Measurements from ENCODE around the gene TESMIN. TPM values are rescaled to one million over a fixed set of nuclear protein-coding genes. Genes with fewer than 3 reads are reported as not detected.

Gene TESMIN
- polyA plus RNA-seq, 3 donors = 1.9 to 2.6 (median 2.5) TPM

DNA sequence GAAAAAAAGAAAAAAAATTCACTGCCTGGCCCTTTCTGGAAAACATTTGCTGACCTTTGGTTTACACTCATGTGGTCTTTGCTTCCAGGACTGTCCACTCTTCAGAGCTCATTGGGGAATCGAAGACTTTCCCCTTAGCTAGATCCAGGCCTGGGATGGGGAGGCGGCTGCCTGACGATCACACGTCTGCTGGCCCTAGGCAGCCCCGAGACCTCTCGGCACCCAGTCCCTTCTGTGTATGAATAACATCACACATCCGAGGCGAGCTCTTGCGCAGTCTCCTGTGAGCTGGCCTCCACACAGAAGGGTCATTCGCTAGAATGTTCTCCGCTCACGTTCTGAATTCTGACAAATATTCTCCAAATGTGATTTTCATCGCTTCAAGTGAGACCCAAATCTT is 92.7 kb downstream of the TESMIN start:
- no peaks in the 10 kb centered on the region for H3K79me2 ChIP-seq (ENCODE audit: insufficient read depth, low read length)
- no peaks in the 10 kb centered on the region for H3K9me3 ChIP-seq (replicated peaks in 1 of 2; ENCODE audit: control insufficient read depth in 1 of 2, insufficient read depth in 1 of 2, low read length in 2 of 2)
- H3K4me3 ChIP-seq (replicated peaks in 1 of 3; ENCODE audit: low read depth in 2 of 3, low read length in 3 of 3) = no peak overlapping the region
- 94% methylated on average over 12 of the region's 13 CpGs for WGBS (ENCODE audit: insufficient coverage)
- no peak overlapping the region for H3K4me2 ChIP-seq (replicated peaks; ENCODE audit: extremely low read depth, low read length, poor library complexity, severe bottlenecking)
- no peak overlapping the region for H3K9ac ChIP-seq (ENCODE audit: insufficient read depth, low read length, poor library complexity, severe bottlenecking)
- no peaks in the 10 kb centered on the region for H3K27me3 ChIP-seq (ENCODE audit: control insufficient read depth in 2 of 2, insufficient read depth in 2 of 2, low read length in 2 of 2)
- H4K20me1 ChIP-seq (ENCODE audit: insufficient read depth, low read length) = no peaks in the 10 kb centered on the region
- no peaks in the 10 kb centered on the region for H3K36me3 Mint-ChIP-seq
- H3K9me3 Mint-ChIP-seq = peaks cover 0 to 14% (median 2%) of the 10 kb centered on the region in 7 donors
- no peaks in the 10 kb centered on the region for H3K4me1 Mint-ChIP-seq
- H3K4me1 ChIP-seq (ENCODE audit: control insufficient read depth in 1 of 2, insufficient read depth in 2 of 2, low read length in 2 of 2) = no peaks in the 10 kb centered on the region
- no peaks in the 10 kb centered on the region for H3K36me3 ChIP-seq (replicated peaks in 1 of 2; ENCODE audit: control insufficient read depth in 1 of 2, insufficient read depth in 2 of 2, low read length in 2 of 2)
- H3K27me3 Mint-ChIP-seq (ENCODE audit: low read depth in 3 of 3) = peaks cover 0 to 8% (median 2%) of the 10 kb centered on the region in 3 donors
- no peak overlapping the region for H2AFZ ChIP-seq (ENCODE audit: insufficient read depth, low read depth, low read length, poor library complexity, severe bottlenecking)
- intact Hi-C loops (cut with micrococcal nuclease) = no loop called here
- no peak for DNase-seq
- TF ChIP-seq CTCF (IDR thresholded peaks at IDR 0.05) = no peak
- no peak overlapping the region for H3K27ac Mint-ChIP-seq
- no peak overlapping the region for H3K27ac ChIP-seq (ENCODE audit: low read depth in 1 of 2, low read length in 2 of 2)
- H3K4me3 Mint-ChIP-seq = no peak overlapping the region

GRCh38 chr11:68658097-68658496 is 93.2 kb downstream of the TESMIN start:
- Mint-ChIP-seq H3K36me3 (no peaks in the 10 kb centered on the region), H3K4me1 (peaks cover under 1% of the 10 kb centered on the region), H3K27me3 (ENCODE audit: low read depth in 3 of 3) (peaks cover 0 to 8% (median 2%) of the 10 kb centered on the region in 3 donors), H3K4me3 (no peak overlapping the region), H3K9me3 (peaks cover 0 to 11% (median 2%) of the 10 kb centered on the region in 7 donors), H3K27ac (no peak overlapping the region)
- no peaks in the 10 kb centered on the region for H3K9me3 ChIP-seq (replicated peaks in 1 of 2; ENCODE audit: control insufficient read depth in 1 of 2, insufficient read depth in 1 of 2, low read length in 2 of 2)
- H3K4me2 ChIP-seq (replicated peaks; ENCODE audit: extremely low read depth, low read length, poor library complexity, severe bottlenecking) = no peak overlapping the region
- no peak overlapping the region for H2AFZ ChIP-seq (ENCODE audit: insufficient read depth, low read depth, low read length, poor library complexity, severe bottlenecking)
- no peaks in the 10 kb centered on the region for H3K79me2 ChIP-seq (ENCODE audit: insufficient read depth, low read length)
- TF ChIP-seq CTCF (IDR thresholded peaks at IDR 0.05) = no peak
- intact Hi-C loops (cut with micrococcal nuclease) = no loop called here
- H3K27me3 ChIP-seq (ENCODE audit: control insufficient read depth in 2 of 2, insufficient read depth in 2 of 2, low read length in 2 of 2) = no peaks in the 10 kb centered on the region
- H3K36me3 ChIP-seq (replicated peaks in 1 of 2; ENCODE audit: control insufficient read depth in 1 of 2, insufficient read depth in 2 of 2, low read length in 2 of 2) = no peaks in the 10 kb centered on the region
- H3K27ac ChIP-seq (ENCODE audit: low read depth in 1 of 2, low read length in 2 of 2) = no peak overlapping the region
- 97% methylated on average over 3 of the region's 8 CpGs for WGBS (ENCODE audit: insufficient coverage)
- H3K9ac ChIP-seq (ENCODE audit: insufficient read depth, low read length, poor library complexity, severe bottlenecking) = no peak overlapping the region
- no peak overlapping the region for H3K4me3 ChIP-seq (replicated peaks in 1 of 3; ENCODE audit: low read depth in 2 of 3, low read length in 3 of 3)
- H4K20me1 ChIP-seq (ENCODE audit: insufficient read depth, low read length) = no peaks in the 10 kb centered on the region
- H3K4me1 ChIP-seq (ENCODE audit: control insufficient read depth in 1 of 2, insufficient read depth in 2 of 2, low read length in 2 of 2) = no peaks in the 10 kb centered on the region
- DNase-seq = no peak

Other genes starting within 250 kb of the TESMIN start
- not detected for gene GAL, start 67.0 kb downstream of the TESMIN start, polyA plus RNA-seq
- gene CPT1A, start 90.4 kb upstream of the TESMIN start, polyA plus RNA-seq = 10 to 100 TPM in 1 of 3 donors, 1 to 10 TPM in 2; 5.6 to 42.5 (median 7.0) TPM
- gene MRPL21, start 152.3 kb upstream of the TESMIN start, polyA plus RNA-seq = 100 to 1,000 TPM in 2 of 3 donors, 10 to 100 TPM in 1; 38.8 to 138 (median 104) TPM
- gene IGHMBP2, start 152.4 kb upstream of the TESMIN start, polyA plus RNA-seq = 10 to 100 TPM in 1 of 3 donors, 1 to 10 TPM in 2; 3.9 to 14.9 (median 6.0) TPM
- gene MRGPRD, start 229.5 kb upstream of the TESMIN start, polyA plus RNA-seq = not detected

All from CD14-positive monocyte (primary cell).